Activated CD4-positive, CD25-positive, alpha-beta regulatory T cell treated with anti-CD3 and anti-CD28 coated beads, Interleukin-2, amount 50 U/mL, for 16 hours (primary cell): ENCODE measurements around the gene MGMT.

ENCODE experiments used
- DNase-seq: peaks from one replicate; pipeline ENCODE4 v3.0.0-alpha.2; 2020; ENCODE audit warnings: low read depth, low spot score

The MGMT gene

DNA sequence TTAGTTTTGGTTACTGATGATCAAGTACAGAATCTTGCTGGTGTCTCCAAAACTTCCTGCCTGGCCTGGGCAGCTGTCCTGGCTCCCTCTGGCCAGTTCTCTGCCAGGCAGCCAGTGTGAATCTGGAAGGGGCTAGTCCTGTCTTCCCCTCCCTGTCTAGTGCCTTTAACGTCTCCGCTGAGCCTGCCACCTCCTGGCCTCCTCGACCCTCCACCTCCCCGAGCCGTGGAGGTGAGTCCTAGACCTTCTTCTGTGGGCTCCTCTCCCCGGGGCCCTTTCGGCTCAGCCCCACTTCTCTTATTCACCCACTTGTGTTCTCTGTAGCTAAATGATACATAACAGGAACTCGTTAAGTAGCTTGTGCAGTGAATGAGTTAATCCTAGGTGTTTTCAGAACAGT lies 218.2 kb downstream of the MGMT start:
- no peak for DNase-seq

DNA sequence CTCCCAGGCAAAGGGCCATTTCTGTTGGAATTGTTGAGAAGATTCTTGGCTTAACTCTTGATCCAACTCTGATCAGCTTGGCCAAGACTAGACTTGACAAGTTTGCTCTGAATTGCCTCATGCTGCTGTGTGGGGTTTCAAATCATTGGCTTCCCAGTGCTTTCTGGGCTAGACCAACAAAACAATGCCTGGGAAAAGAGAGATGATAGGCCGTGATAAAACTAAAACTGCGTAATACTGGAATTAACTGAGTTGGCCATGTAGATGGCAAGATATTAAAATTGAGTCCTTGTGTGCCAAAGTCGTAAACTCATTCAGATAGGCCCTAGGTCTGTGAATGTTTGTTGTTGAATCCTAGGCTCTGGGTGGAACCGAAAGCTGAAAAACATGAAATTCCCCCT lies 222.6 kb downstream of the MGMT start:
- DNase-seq, result no peak

DNA sequence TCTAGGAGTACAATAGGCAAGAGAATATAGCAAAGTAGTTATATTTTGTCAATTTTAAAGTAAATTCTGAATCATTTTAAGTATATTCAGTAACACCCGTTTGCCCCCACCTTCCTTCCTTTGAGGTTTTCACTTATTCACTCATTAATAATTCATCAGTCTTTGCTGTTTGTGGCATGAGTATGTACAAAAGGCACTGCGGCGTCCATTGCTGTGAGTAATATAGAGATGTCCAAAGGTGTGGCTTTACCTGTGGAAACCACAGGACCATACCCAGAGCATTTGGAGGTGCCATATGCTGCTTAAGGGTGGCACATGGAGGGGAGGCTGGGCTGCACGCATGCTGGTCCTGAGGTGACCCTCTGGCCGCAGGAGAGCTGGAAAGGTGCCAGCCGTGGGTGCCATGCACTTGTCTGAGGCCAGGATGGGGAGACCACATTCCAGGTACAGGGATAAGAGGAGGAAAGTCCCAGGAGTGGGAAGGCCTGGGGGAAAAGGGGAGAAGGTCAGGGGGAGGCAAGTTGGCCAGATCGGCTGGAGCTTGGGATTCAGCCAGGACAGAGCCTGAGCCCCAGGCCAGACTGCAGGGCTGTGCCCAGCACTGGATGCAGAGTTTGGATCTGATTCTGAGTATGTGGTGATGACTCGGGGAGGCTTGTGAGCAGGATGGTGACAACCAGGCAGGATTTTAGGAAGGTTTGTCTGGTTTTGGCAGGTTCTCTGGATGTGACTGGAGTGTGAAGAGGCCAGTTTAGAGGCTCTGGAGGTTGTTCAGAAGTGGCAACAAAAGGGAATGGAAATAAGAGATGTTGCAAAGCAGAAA lies 223.4 kb downstream of the MGMT start:
- no peak for DNase-seq

DNA sequence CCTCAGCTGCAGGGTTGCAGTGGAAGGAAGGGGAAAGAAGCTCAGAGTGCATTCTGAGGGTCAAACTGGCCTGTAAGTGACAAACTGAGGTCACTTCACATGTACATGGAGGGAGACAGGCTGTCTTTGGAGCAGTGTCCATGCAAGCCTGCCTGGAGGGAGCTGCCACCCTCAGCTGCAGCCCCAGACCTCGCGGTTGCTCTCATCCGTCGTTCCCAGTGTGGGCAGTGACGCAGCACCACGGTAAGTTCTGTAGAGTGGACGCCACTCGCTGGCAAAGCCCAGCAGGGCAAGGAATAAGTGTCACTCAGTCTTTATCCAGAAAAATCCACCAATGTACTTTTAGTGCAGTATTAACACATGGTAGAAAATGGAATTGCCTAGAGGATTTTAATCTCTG lies 225.7 kb downstream of the MGMT start:
- DNase-seq, result no peak

DNA sequence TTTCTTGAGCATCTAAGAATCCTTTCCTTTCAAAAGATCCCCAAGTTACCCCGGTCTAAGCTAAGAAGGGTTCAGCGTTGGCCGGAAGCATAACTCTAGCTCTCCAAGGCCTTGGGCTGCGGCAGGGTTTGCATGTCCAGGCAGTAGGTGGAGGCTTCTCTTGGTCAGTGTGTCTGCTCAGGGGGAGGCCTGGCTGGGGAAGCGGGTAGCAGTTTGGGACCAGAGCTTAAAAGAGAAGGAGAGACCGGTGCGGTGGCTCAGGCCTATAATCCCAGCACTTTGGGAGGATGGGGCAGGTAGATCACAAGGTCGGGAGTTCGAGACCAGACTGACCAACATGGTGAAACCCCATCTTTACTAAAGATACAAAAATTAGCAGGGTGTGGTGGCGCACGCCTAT lies 226.3 kb downstream of the MGMT start:
- no peak for DNase-seq

DNA sequence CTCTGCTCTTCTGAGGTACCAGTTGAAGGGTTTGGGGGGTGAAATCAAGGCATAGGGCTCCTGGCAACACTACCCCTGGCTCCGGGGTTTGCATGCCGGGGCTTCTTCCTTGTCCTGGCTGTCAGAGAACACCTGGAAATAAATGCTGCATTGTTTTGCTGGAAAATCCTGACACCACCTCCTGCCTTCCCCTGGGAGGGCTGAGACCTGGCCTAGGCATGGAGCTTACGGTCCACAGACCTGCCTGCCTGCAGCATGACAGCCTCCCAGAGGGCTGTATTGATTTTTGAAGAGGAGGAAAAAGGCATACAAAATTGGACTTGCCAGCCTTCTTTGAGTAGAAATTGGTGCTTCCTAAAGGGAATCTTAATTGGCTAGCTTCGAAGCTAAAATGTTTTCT lies 227.1 kb downstream of the MGMT start:
- no peak for DNase-seq

DNA sequence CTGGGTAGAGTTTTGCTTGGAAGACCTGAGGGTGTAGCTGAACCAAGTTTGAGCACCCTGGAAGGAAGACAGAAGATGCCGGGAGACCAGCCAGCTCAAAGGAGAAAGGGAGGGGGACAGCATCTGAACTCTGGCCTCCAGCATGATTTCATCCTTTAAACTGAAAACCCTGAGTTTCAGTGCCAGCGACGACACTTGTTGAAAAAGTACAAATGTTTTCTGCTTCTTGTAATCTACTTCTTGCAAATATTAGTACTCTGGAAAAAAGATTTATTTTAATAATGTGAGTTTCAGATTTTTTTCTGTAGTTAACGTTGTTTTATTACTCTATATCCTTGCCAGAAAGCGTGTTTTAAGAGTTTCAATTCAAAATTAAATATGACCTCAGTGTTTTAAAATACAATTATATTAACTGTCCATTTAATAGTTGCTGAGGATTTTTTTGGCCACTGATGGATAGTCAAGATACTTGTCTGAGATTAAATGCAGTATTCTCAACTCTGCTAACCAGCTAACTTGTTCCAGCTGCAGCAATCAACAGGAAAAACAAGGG lies 227.7 kb downstream of the MGMT start:
- DNase-seq, result no peak

DNA sequence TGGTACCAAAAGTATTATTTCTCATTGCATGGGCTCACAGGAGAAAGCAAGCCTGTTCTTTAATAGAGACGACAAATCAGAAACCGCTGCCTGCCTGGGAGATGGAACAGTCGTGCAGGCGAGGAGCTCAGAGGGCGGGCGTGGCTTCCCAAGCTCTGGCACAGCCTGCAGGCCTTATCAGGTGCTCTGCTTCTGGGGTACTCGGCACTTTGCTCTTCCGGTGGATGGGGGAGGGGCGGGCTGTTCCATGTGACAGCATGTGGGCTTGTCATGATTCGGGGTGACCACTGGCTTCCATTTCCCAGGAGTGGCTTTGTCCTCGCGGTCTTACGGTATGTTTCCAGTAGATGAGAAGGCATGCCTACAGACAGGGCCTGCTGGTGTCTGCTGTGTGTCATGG lies 228.6 kb downstream of the MGMT start:
- no peak for DNase-seq

DNA sequence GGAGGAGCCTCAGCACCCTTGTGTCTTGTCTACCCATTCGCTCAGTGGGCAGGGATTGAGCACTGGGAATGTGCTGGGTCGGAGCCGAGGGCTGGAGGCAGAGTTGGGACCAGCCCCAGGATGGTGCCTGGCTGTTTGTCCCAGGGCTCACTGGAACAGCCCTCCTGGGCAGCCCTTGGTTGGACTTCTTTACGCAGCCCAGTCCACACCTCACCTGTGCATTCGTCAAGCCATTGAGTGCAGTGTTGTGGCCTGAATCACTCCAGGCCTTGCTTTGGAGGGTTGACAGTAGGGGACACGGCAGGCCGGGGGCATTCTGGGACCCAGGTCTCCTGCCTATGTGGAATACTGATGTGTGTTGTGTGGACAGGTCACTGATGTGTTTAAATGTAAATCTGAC lies 229.6 kb downstream of the MGMT start:
- no peak for DNase-seq

DNA sequence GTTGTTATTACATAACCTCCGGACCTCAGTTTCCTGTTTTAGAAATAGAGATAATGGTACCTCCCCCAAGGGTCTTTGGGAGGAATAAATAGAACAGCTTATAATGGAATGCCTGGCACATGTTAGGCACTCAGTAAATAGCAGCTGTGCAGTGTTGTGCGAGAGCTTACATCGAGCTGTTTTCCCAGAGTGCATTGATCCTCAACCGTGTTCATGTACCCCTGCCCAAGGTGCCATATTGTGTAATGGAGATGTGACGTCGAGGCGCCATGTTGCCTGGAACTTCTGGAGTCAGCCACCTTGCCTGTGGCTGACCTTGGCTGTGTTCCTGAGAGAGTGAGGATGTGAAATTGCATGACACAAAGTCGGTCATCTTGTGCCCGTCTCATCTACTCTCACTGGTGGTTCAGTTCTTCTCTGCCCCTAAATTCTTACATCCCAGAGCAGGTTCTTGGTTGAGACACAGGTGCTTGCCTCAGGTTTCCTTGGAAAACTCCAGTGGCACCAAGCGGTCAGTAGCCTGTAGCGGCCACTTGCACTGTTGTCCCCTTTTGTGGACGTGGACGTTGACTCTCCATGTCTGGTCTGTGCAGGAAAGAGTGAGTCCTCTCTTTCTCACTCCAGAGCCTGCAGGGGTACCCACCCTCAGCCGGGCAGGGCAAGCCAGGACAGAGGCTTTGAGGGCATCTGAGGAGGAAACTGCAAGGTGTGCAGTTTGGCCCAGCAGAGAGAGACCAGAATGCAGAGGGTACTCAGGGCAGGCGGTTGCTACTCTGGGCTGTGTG lies 230.6 kb downstream of the MGMT start:
- DNase-seq, result no peak

DNA sequence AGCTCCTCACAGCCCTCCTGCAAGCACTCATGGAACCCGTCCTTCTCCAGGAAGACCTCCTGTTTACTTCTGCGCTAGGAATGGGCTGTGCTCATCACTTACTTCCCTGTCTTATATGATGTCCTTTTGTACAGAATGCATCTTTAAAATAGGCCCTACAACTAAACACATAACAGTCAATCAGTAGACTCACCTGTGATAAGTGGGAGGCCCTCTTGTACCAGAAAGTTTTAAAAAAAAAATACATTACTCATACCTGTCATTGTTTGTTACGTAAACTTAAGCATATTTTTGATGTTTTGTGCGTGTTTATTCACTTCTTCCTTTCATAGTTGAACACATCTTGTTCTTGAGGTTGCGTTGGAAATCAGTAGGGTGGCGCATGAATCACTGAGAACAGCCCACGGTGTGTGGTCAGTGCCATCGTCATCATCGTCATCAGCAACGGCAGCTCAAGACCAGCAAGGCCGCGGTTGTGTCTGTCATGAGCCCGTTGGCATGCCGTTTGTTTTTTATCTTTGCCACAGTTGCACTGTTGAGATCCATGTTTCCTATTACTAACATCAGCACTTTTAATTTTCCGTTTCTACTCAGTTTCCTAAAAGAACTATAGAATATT lies 232.8 kb downstream of the MGMT start:
- DNase-seq, result no peak

DNA sequence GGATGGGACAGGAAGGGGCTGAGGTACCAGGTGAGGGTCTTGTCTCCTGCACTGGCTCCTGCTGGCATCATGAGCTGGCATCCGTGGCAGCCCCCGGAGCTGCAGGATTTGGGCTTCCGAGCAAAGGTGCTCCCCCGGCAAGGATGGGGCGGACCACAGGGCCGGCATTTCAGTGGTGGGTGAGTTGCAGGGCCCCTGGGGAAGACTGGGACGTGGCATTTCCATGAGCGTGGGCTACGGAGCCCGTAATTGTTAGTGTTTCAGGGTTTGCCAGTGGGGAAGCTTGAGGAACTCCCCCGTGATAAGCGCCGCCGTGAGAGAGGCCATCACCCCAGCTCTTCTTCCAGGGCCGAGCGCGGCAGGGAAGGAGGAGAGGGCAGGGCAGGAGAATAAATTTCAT lies 235.6 kb downstream of the MGMT start:
- DNase-seq, result no peak

DNA sequence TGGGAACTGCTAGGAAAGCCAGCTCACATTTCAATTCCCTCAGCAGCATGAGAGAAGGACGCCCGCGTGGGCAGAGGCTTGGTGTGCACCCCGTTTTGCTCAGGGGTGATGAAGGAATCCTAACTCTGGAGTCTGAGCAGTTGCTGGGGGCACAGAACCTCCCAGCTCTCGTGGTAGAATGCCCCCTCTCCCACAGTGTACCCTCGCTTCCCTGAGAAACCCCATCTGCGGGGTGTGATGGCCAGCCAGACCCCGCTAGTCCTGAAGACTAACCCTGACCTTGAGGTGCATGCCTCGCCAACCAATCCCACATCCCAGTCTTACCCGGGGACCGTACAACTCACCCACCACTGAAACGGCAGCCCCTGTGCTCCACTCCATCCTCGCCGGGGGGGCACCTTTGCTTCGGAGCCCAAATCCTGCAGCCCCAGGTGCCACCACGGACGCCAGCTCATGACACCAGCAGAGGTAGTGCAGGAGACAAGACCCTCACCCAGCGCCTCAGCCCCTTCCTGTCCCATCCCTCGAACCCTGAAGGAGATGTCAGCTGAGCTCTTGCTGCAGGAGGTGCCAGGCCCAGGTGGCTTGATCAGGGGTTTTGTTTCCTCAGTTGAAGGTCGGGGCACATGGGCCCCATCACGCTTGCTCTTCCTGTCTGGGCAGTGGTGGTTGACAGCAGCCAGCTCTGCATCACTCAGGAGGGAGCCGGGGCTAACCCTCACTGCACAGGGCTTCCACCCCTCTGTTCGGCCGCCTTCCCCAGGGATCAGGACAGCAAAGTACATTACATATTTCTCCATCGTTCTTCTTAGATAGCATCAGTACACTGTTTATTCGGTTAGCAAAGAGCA lies 236.5 kb downstream of the MGMT start:
- no peak for DNase-seq

DNA sequence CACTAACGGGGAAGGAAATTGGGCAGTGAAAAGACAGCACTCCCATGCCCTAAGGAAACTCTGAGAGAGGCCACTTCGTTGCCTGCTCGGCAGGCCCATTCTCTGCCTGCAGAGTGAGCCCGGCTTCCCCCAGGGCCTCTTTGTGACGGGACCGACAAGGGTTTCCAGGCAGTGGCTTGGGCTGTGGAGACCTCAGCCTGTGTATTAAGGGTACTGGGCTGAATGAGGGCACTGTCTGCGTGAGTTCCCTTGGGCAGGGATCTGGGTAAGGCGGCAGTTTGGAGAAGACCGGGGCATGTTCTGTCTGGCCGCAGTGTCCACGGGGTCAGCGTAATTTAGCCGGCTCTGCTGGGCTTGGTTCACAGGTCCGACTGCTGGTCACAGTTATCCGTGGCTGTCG lies 237.2 kb downstream of the MGMT start:
- no peak for DNase-seq

DNA sequence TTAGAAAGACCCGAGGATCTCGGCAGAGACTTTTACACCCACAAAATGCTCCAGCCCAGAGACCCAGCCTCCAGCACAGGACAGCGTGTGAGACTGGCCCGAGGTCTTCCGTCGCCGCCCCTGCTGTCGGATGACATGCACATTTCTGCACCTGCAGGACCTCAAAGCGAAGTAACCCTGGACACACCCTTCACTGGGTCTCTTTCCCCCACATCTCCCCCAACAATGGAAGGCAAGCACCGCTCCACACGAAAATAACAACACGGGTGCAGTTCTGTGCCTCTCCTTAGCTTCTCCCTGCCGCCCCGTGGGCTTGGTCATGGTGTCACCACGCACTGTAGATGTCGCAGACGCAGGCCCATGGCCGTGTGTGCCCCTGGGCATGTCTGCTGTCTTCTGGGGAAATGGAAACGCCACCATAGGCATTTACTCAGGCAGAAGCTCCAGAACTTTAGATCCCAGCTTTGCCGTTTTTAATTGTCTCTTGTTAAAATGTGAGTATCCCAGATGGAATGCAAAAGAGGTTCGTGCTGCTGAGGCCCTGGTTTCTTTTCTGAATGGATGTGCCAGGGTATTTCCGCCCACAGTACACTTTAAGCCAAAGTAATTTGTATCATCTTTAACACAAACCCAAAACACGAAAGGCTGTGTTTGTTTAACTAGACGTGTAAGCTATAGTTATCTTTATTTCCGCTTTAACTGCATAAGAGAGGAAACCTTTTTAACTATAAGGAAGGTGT lies 237.9 kb downstream of the MGMT start:
- no peak for DNase-seq

DNA sequence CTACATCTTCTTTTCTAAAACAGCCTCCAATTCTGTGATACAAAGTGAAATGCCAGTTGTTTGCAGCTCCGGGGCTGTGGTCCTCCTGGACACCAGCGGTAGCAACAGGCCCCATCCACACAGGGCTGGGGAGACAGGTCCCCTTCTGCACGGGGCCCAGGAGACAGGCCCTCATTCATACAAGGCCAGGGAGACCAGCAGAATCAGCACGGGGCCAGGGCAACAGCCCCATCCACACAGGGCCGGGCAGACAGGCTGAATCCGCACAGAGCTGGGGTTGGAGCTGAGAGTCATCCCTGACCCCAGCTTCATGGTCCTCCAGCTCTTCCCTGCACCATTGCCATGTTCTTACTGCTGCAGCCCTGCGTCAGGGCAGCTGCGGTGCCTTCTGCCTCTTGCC lies 238.6 kb downstream of the MGMT start:
- no peak for DNase-seq

DNA sequence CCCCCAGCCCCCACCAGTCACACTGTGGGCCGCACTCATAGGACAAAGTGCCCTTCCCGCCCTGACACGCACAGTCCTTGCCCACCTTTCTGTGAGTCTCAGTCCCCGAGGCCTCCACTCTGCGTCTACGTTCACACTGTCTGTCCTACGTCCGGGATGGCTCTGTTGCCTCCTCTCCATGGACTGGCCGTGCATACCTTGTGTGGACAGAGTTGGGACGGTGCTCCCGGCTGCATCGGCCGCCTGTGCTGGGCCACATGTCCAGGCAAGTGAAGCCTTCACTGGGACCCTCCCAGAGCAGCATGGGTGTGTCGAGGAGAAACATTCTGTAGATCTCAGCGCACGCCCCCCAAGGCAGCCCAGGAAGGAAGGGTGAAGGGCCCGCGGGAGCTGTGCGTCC lies 239.0 kb downstream of the MGMT start:
- no peak for DNase-seq

DNA sequence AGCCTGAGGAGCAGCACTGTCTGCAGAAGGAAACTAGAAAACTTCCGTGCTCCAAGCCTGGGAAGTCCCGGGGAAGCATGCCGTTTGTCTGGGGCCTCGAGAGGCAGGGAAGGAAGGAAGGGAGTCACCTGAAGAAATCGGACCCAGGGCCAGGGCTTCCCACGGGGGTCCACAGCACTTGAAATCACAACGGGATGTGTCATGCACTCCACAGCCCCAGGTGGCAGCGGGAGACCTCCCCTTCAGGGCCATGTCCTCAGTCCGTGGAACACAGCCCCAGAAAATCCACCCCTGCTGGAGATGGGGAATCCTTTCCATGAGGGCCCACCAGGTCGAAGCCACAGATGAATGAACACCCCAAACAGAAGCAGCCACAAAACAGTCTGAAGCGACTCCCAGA lies 239.5 kb downstream of the MGMT start:
- DNase-seq, result no peak

DNA sequence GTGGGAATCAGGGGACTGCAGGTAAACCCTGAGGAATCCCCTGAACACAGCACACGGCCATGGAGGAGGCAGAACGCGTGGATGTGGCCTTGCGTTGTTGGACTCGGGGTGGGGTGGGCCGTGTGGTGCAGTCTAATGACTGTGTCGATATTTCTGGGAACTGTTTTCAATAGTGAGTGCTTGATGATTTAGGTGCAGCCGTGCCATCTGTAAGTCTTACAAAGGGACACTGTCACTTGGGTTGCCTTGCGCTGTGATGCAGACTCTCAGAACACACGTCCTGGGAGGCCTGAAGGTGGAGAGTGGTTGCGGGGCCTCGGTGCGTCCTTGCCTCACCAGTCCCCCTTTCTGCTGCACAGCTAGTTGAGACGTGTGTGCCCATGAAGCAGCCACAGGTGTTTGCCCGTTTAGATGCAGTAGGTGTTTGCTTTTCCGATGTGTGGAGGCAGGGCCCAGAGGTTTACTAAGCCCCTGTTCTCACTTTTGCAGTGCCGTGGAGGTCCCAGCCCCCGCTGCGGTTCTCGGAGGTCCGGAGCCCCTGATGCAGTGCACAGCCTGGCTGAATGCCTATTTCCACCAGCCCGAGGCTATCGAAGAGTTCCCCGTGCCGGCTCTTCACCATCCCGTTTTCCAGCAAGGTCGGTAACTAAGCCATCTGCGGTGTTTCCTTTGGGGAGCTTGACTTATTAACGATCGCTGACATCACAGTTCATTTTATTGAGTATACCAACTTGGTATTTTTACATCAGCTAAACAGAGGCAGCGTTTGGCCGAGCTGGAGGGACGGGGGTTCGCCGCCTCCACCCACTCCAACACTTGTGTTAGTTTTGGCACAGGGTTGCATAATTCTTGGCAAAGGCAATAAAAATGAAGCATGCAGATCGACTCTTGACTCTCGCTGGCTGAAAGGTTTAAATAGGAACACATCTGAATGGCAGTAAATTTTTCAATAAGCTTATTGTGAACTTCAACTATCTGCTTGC lies 240.7 kb downstream of the MGMT start:
- no peak for DNase-seq

DNA sequence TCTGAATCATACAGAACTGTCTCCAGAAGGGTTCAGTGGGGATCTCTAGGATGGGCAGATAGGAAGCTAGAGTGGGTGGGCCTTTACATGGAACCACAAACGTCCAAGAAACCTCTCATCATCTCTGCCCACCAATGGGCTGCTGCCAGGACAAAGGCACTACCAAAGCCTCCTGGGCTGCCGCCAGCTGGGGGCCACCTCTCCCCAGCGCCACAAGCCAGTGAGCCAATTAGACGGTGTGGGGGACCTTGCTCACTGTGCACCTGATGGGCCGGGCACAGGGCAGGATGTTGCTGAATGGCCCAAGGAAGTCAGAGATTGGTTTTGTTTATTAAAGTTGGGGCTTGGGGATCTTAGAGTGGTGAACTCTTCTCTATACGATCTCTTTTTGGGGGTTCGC lies 242.1 kb downstream of the MGMT start:
- no peak for DNase-seq
